ENCODE data around the gene KCNIP3.

KCNIP3 gene

GRCh38 chr2:95389245-95390119, 92.3 kb downstream of the KCNIP3 start:
- peak; percentile 10 to 36 for DNase-seq (ENCODE audit: low read depth in 1 of 2, low spot score in 1 of 2)
- Histone ChIP-seq H3K27ac (replicated peaks) (no peak overlapping the region), H3K27me3 (ENCODE audit: insufficient read depth, poor library complexity, severe bottlenecking) (no peaks in the 10 kb centered on the region), H3K4me3 (replicated peaks; ENCODE audit: insufficient read depth, low read length) (no peak overlapping the region)
- TF ChIP-seq CTCF (IDR thresholded peaks at IDR 0.05; ENCODE audit: insufficient read depth, low read length) (peak; percentile 90), REST (IDR thresholded peaks at IDR 0.05; ENCODE audit: insufficient replicate concordance, low read depth) (no peak)

GRCh38 chr2:95390272-95390880, 93.2 kb downstream of the KCNIP3 start:
- TF ChIP-seq POLR2AphosphoS5 (IDR thresholded peaks at IDR 0.05; ENCODE audit: low read depth), result no peak
- no peak for TF ChIP-seq CTCF (IDR thresholded peaks at IDR 0.05; ENCODE audit: insufficient read depth, low read length)
- no peak for TF ChIP-seq REST (IDR thresholded peaks at IDR 0.05; ENCODE audit: insufficient replicate concordance, low read depth)
- TF ChIP-seq SPI1 (IDR thresholded peaks at IDR 0.05; ENCODE audit: borderline replicate concordance, low read depth), result no peak
- no peak for TF ChIP-seq GABPA (IDR thresholded peaks at IDR 0.05; ENCODE audit: low read depth)
- DNase-seq (ENCODE audit: low read depth in 1 of 2, low spot score in 1 of 2), result no peak
- Histone ChIP-seq H3K27ac (replicated peaks) (no peak overlapping the region), H3K27me3 (ENCODE audit: insufficient read depth, poor library complexity, severe bottlenecking) (no peaks in the 10 kb centered on the region), H3K4me3 (replicated peaks; ENCODE audit: insufficient read depth, low read length) (no peak overlapping the region)

GRCh38 chr2:95390881-95391321, 93.8 kb downstream of the KCNIP3 start:
- Histone ChIP-seq H3K27ac (replicated peaks) (no peak overlapping the region), H3K4me3 (replicated peaks; ENCODE audit: insufficient read depth, low read length) (no peak overlapping the region), H3K27me3 (ENCODE audit: insufficient read depth, poor library complexity, severe bottlenecking) (no peaks in the 10 kb centered on the region)
- no peak for DNase-seq (ENCODE audit: low read depth in 1 of 2, low spot score in 1 of 2)
- TF ChIP-seq SPI1 (IDR thresholded peaks at IDR 0.05; ENCODE audit: borderline replicate concordance, low read depth), result no peak
- no peak for TF ChIP-seq POLR2AphosphoS5 (IDR thresholded peaks at IDR 0.05; ENCODE audit: low read depth)
- TF ChIP-seq CTCF (IDR thresholded peaks at IDR 0.05; ENCODE audit: insufficient read depth, low read length), result no peak
- TF ChIP-seq REST (IDR thresholded peaks at IDR 0.05; ENCODE audit: insufficient replicate concordance, low read depth), result no peak
- TF ChIP-seq GABPA (IDR thresholded peaks at IDR 0.05; ENCODE audit: low read depth), result no peak
